ENCODE measurements around the gene TTC23.

The TTC23 gene

GRCh38 chr15:99137111-99137546 is 112.3 kb downstream of the TTC23 start:
- Histone ChIP-seq H3K9ac (ENCODE audit: low read length) (no peak overlapping the region), H3K27ac (ENCODE audit: low read length) (peak overlapping the region; percentile 39; the same call in 1 of the 2 replicates), H3K27me3 (replicated peaks; ENCODE audit: insufficient read depth, low read length) (no peaks in the 10 kb centered on the region), H3K9me2 (replicated peaks; ENCODE audit: insufficient read depth, low read length) (no peaks in the 10 kb centered on the region), H3K9me3 (replicated peaks; ENCODE audit: insufficient read depth, low read length) (no peaks in the 10 kb centered on the region), H4K20me1 (ENCODE audit: insufficient read depth, low read length) (no peaks in the 10 kb centered on the region), H3K4me3 (ENCODE audit: low read length) (no peak overlapping the region), H2AFZ (ENCODE audit: low read length) (no peak overlapping the region), H3K36me3 (replicated peaks; ENCODE audit: insufficient read depth, low read length) (no peaks in the 10 kb centered on the region), H3F3A (ENCODE audit: insufficient read depth, low read length) (0 out of 2 replicates have a peak, but pooled peaks cover 3% of the 10 kb centered on the region), H3K4me1 (ENCODE audit: low read length) (peaks cover 26% of the 10 kb centered on the region), H3K79me2 (ENCODE audit: low read length) (no peaks in the 10 kb centered on the region), H3K4me2 (ENCODE audit: low read depth, low read length) (no peak overlapping the region)
- TF ChIP-seq EZH2phosphoT487 (IDR thresholded peaks at IDR 0.05; ENCODE audit: low read length) (no peak), EZH2 (optimal IDR thresholded peaks at IDR 0.05; ENCODE audit: low read depth, low read length) (no peak), CTCF (IDR thresholded peaks at IDR 0.05; ENCODE audit: low read length) (no peak)
- DNase-seq: peak; percentile 52

GRCh38 chr15:99135194-99135593 is 114.2 kb downstream of the TTC23 start:
- peak; percentile 67 for DNase-seq
- H3K27ac ChIP-seq (ENCODE audit: low read length): peak overlapping the region; percentile 54; the same call in 1 of the 2 replicates
- peak overlapping the region; percentile 45 for H3K4me2 ChIP-seq (ENCODE audit: low read depth, low read length)
- no peaks in the 10 kb centered on the region for H3K27me3 ChIP-seq (replicated peaks; ENCODE audit: insufficient read depth, low read length)
- H3K9ac ChIP-seq (ENCODE audit: low read length): peak overlapping the region; percentile 18; the same call in 1 of the 2 replicates
- H3K79me2 ChIP-seq (ENCODE audit: low read length): no peaks in the 10 kb centered on the region
- H4K20me1 ChIP-seq (ENCODE audit: insufficient read depth, low read length): no peaks in the 10 kb centered on the region
- TF ChIP-seq CTCF (IDR thresholded peaks at IDR 0.05; ENCODE audit: low read length) (no peak), EZH2phosphoT487 (IDR thresholded peaks at IDR 0.05; ENCODE audit: low read length) (no peak), EZH2 (optimal IDR thresholded peaks at IDR 0.05; ENCODE audit: low read depth, low read length) (no peak)
- H3K4me3 ChIP-seq (ENCODE audit: low read length): no peak overlapping the region
- H3K36me3 ChIP-seq (replicated peaks; ENCODE audit: insufficient read depth, low read length): no peaks in the 10 kb centered on the region
- 0 out of 2 replicates have a peak, but pooled peaks cover 3% of the 10 kb centered on the region for H3F3A ChIP-seq (ENCODE audit: insufficient read depth, low read length)
- no peak overlapping the region for H2AFZ ChIP-seq (ENCODE audit: low read length)
- H3K9me2 ChIP-seq (replicated peaks; ENCODE audit: insufficient read depth, low read length): no peaks in the 10 kb centered on the region
- H3K4me1 ChIP-seq (ENCODE audit: low read length): peaks cover 26% of the 10 kb centered on the region
- H3K9me3 ChIP-seq (replicated peaks; ENCODE audit: insufficient read depth, low read length): no peaks in the 10 kb centered on the region

GRCh38 chr15:99134317-99134821 is 115.0 kb downstream of the TTC23 start:
- Histone ChIP-seq H3K9me2 (replicated peaks; ENCODE audit: insufficient read depth, low read length) (no peaks in the 10 kb centered on the region), H3K79me2 (ENCODE audit: low read length) (no peaks in the 10 kb centered on the region), H3K4me3 (ENCODE audit: low read length) (no peak overlapping the region), H3K9ac (ENCODE audit: low read length) (no peak overlapping the region), H3K4me2 (ENCODE audit: low read depth, low read length) (peak overlapping the region; percentile 45; the same call in 1 of the 2 replicates), H3K4me1 (ENCODE audit: low read length) (peaks cover 26% of the 10 kb centered on the region), H3K36me3 (replicated peaks; ENCODE audit: insufficient read depth, low read length) (no peaks in the 10 kb centered on the region), H2AFZ (ENCODE audit: low read length) (no peak overlapping the region), H3F3A (ENCODE audit: insufficient read depth, low read length) (0 out of 2 replicates have a peak, but pooled peaks cover 3% of the 10 kb centered on the region), H3K9me3 (replicated peaks; ENCODE audit: insufficient read depth, low read length) (no peaks in the 10 kb centered on the region), H3K27me3 (replicated peaks; ENCODE audit: insufficient read depth, low read length) (no peaks in the 10 kb centered on the region), H3K27ac (ENCODE audit: low read length) (peak overlapping the region; percentile 54; the same call in 1 of the 2 replicates), H4K20me1 (ENCODE audit: insufficient read depth, low read length) (no peaks in the 10 kb centered on the region)
- no peak for DNase-seq
- TF ChIP-seq EZH2 (optimal IDR thresholded peaks at IDR 0.05; ENCODE audit: low read depth, low read length) (no peak), EZH2phosphoT487 (IDR thresholded peaks at IDR 0.05; ENCODE audit: low read length) (no peak), CTCF (IDR thresholded peaks at IDR 0.05; ENCODE audit: low read length) (no peak)

All from MM.1S (cell line).